Measurements from ENCODE around the gene SPNS2.

The SPNS2 gene

GRCh38 chr17:4465786-4466185, 32.9 kb upstream of the SPNS2 start:
- Histone ChIP-seq H3K9me3 (ENCODE audit: insufficient read depth, low read depth, low read length) (no peaks in the 10 kb centered on the region), H3K9me2 (replicated peaks; ENCODE audit: low read depth, low read length) (no peaks in the 10 kb centered on the region), H3F3A (ENCODE audit: low read depth) (no peaks in the 10 kb centered on the region), H3K27me3 (ENCODE audit: insufficient read depth, low read length, poor library complexity, severe bottlenecking) (no peaks in the 10 kb centered on the region), H3K4me1 (ENCODE audit: insufficient read depth, low read length, poor library complexity, severe bottlenecking) (no peaks in the 10 kb centered on the region), H4K20me1 (ENCODE audit: insufficient read depth, low read length, poor library complexity, severe bottlenecking) (peaks cover 5% of the 10 kb centered on the region), H2AFZ (ENCODE audit: low read length) (no peak overlapping the region), H3K9ac (ENCODE audit: low read depth, low read length, poor library complexity, severe bottlenecking) (no peak overlapping the region), H3K4me3 (ENCODE audit: low read length, poor library complexity, severe bottlenecking) (no peak overlapping the region), H3K36me3 (ENCODE audit: insufficient read depth, low read length) (peaks cover 54% of the 10 kb centered on the region; the same call in 1 of the 2 replicates), H3K4me2 (ENCODE audit: low read depth, low read length, poor library complexity, severe bottlenecking) (no peak overlapping the region), H3K79me2 (ENCODE audit: insufficient read depth, low read length) (no peaks in the 10 kb centered on the region)
- TF ChIP-seq, protein P1, sequence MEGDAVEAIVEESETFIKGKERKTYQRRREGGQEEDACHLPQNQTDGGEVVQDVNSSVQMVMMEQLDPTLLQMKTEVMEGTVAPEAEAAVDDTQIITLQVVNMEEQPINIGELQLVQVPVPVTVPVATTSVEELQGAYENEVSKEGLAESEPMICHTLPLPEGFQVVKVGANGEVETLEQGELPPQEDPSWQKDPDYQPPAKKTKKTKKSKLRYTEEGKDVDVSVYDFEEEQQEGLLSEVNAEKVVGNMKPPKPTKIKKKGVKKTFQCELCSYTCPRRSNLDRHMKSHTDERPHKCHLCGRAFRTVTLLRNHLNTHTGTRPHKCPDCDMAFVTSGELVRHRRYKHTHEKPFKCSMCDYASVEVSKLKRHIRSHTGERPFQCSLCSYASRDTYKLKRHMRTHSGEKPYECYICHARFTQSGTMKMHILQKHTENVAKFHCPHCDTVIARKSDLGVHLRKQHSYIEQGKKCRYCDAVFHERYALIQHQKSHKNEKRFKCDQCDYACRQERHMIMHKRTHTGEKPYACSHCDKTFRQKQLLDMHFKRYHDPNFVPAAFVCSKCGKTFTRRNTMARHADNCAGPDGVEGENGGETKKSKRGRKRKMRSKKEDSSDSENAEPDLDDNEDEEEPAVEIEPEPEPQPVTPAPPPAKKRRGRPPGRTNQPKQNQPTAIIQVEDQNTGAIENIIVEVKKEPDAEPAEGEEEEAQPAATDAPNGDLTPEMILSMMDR (conservative IDR thresholded peaks at IDR 0.05; ENCODE audit: low read length), result no peak
- TF ChIP-seq EZH2phosphoT487 (IDR thresholded peaks at IDR 0.05; ENCODE audit: borderline replicate concordance), result no peak

- H3K4me2 ChIP-seq (ENCODE audit: low read depth, low read length, poor library complexity, severe bottlenecking), result no peak overlapping the region
- peaks cover 5% of the 10 kb centered on the region for H4K20me1 ChIP-seq (ENCODE audit: insufficient read depth, low read length, poor library complexity, severe bottlenecking)
- TF ChIP-seq, protein P1 (conservative IDR thresholded peaks at IDR 0.05; ENCODE audit: low read length), result no peak
- no peak for TF ChIP-seq EZH2phosphoT487 (IDR thresholded peaks at IDR 0.05; ENCODE audit: borderline replicate concordance)
Measured at GRCh38 chr17:4467287-4467686, 31.4 kb upstream of the SPNS2 start.

DNA sequence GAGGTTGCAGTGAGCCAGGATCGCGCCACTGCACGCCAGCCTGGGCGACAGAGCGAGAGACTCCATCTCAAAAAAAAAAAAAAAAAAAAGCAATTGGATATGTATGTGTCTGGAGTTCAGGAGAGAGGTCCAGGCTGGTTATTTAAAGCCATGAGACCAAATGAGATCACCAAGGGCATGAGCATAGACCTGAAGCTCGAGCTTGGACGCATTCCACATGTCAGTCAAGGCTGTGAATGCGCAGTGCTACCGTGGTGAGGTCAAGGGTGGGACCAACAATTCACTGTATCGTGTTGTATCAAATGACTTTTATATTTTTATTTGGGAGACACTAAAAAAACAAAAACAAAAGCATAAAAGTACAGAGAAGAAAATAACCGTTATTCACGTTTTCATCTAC, 29.1 kb upstream of the SPNS2 start:
- H3K9me2 ChIP-seq (replicated peaks; ENCODE audit: low read depth, low read length), result no peaks in the 10 kb centered on the region
- H3K36me3 ChIP-seq (ENCODE audit: insufficient read depth, low read length), result peaks cover 49% of the 10 kb centered on the region; the same call in 1 of the 2 replicates
- H3K4me2 ChIP-seq (ENCODE audit: low read depth, low read length, poor library complexity, severe bottlenecking), result no peak overlapping the region
- H3F3A ChIP-seq (ENCODE audit: low read depth), result no peaks in the 10 kb centered on the region
- peaks cover 9% of the 10 kb centered on the region for H4K20me1 ChIP-seq (ENCODE audit: insufficient read depth, low read length, poor library complexity, severe bottlenecking)
- H3K4me3 ChIP-seq (ENCODE audit: low read length, poor library complexity, severe bottlenecking), result no peak overlapping the region
- no peak for TF ChIP-seq EZH2phosphoT487 (IDR thresholded peaks at IDR 0.05; ENCODE audit: borderline replicate concordance)
- TF ChIP-seq, protein P1 (conservative IDR thresholded peaks at IDR 0.05; ENCODE audit: low read length), result no peak
- no peaks in the 10 kb centered on the region for H3K4me1 ChIP-seq (ENCODE audit: insufficient read depth, low read length, poor library complexity, severe bottlenecking)
- H3K27me3 ChIP-seq (ENCODE audit: insufficient read depth, low read length, poor library complexity, severe bottlenecking), result no peaks in the 10 kb centered on the region
- H2AFZ ChIP-seq (ENCODE audit: low read length), result no peak overlapping the region
- H3K9me3 ChIP-seq (ENCODE audit: insufficient read depth, low read depth, low read length), result no peaks in the 10 kb centered on the region
- no peaks in the 10 kb centered on the region for H3K79me2 ChIP-seq (ENCODE audit: insufficient read depth, low read length)
- H3K9ac ChIP-seq (ENCODE audit: low read depth, low read length, poor library complexity, severe bottlenecking), result no peak overlapping the region

More at GRCh38 chr17:4467287-4467686, 31.4 kb upstream of the SPNS2 start:
- Histone ChIP-seq H3K4me1 (ENCODE audit: insufficient read depth, low read length, poor library complexity, severe bottlenecking) (no peaks in the 10 kb centered on the region), H3F3A (ENCODE audit: low read depth) (no peaks in the 10 kb centered on the region), H3K79me2 (ENCODE audit: insufficient read depth, low read length) (no peaks in the 10 kb centered on the region), H3K9me3 (ENCODE audit: insufficient read depth, low read depth, low read length) (no peaks in the 10 kb centered on the region), H3K9ac (ENCODE audit: low read depth, low read length, poor library complexity, severe bottlenecking) (no peak overlapping the region), H3K27me3 (ENCODE audit: insufficient read depth, low read length, poor library complexity, severe bottlenecking) (no peaks in the 10 kb centered on the region), H3K9me2 (replicated peaks; ENCODE audit: low read depth, low read length) (no peaks in the 10 kb centered on the region), H3K36me3 (ENCODE audit: insufficient read depth, low read length) (peaks cover 46% of the 10 kb centered on the region; the same call in 1 of the 2 replicates), H2AFZ (ENCODE audit: low read length) (no peak overlapping the region), H3K4me3 (ENCODE audit: low read length, poor library complexity, severe bottlenecking) (no peak overlapping the region)
